ENCODE measurements around the gene CPTP. TPM values are rescaled to one million over a fixed set of nuclear protein-coding genes. Genes with fewer than 3 reads are reported as not detected.

Gene CPTP
- total and polyA plus RNA-seq, 2 of the 13 experiments (the other 11 are each of a cell fraction or from before 2014, with no cell fraction given): 5.5 to 9.3 TPM

GRCh38 chr1:1371746-1372711 lies 47.4 kb downstream of the CPTP start (continued):
- TF ChIP-seq SP2 (CRISPR knock-in tag; IDR thresholded peaks at IDR 0.05) (no peak), ZNF501 (CRISPR knock-in tag; IDR thresholded peaks at IDR 0.05) (0 out of 2 replicates have a peak, but pooled peaks have one; percentile 45), TGIF2 (CRISPR knock-in tag; IDR thresholded peaks at IDR 0.05) (no peak), ZNF678 (CRISPR knock-in tag; IDR thresholded peaks at IDR 0.05) (no peak), ZNF709 (CRISPR knock-in tag; IDR thresholded peaks at IDR 0.05) (no peak), ZNF563 (CRISPR knock-in tag; IDR thresholded peaks at IDR 0.05) (no peak), CHD4 (IDR thresholded peaks at IDR 0.05; ENCODE audit: borderline replicate concordance, low read length) (no peak), ZNF550 (CRISPR knock-in tag; IDR thresholded peaks at IDR 0.05; ENCODE audit: borderline replicate concordance) (no peak), HMGXB4 (CRISPR knock-in tag; IDR thresholded peaks at IDR 0.05; ENCODE audit: borderline replicate concordance in 1 of 2, low read depth in 1 of 2) (peak in 1 of 2 experiments; percentile 74; a peak in 2 of 4 replicates), PHF21A (CRISPR knock-in tag; IDR thresholded peaks at IDR 0.05) (0 out of 2 replicates have a peak, but pooled peaks have one; percentile 14), TIGD3 (CRISPR knock-in tag; IDR thresholded peaks at IDR 0.05; ENCODE audit: borderline replicate concordance) (no peak), IRF1 (CRISPR knock-in tag; IDR thresholded peaks at IDR 0.05; ENCODE audit: low read depth) (no peak), ZNF790 (CRISPR knock-in tag; IDR thresholded peaks at IDR 0.05; ENCODE audit: borderline replicate concordance) (no peak), DNMT3B (CRISPR knock-in tag; conservative IDR thresholded peaks at IDR 0.05) (no peak), CREBL2 (CRISPR knock-in tag; IDR thresholded peaks at IDR 0.05; ENCODE audit: borderline replicate concordance) (no peak), DPF2 (CRISPR knock-in tag; IDR thresholded peaks at IDR 0.05; ENCODE audit: borderline replicate concordance, low read depth) (no peak), KDM2A (CRISPR knock-in tag; IDR thresholded peaks at IDR 0.05; ENCODE audit: borderline replicate concordance, low read depth) (peak; percentile 67; the same call in 1 of the 2 replicates), NONO (IDR thresholded peaks at IDR 0.05) (no peak), NONO (CRISPR knock-in tag; conservative IDR thresholded peaks at IDR 0.05) (0 out of 2 replicates have a peak, but pooled peaks have one; percentile 51), ZFP1 (CRISPR knock-in tag; IDR thresholded peaks at IDR 0.05) (no peak), IKZF5 (CRISPR knock-in tag; IDR thresholded peaks at IDR 0.05) (peak; percentile 22; the same call in 1 of the 2 replicates), THAP7 (CRISPR knock-in tag; IDR thresholded peaks at IDR 0.05) (no peak), EHMT2 (IDR thresholded peaks at IDR 0.05; ENCODE audit: borderline replicate concordance, low read depth, low read length) (no peak)
